ENCODE results near the gene GNGT1. TPM values are rescaled to one million over a fixed set of nuclear protein-coding genes. Genes with fewer than 3 reads are reported as not detected.

GNGT1 gene
- total and polyA plus RNA-seq, 2 donors (not counting 3 experiments of a cell fraction or from before 2014, with no cell fraction given): not detected

- Histone ChIP-seq H3K4me2 (ENCODE audit: insufficient read depth, low read length) (no peak overlapping the region), H3K9me3 (replicated peaks; ENCODE audit: control insufficient read depth, insufficient read depth, low read length) (no peaks in the 10 kb centered on the region), H2AFZ (ENCODE audit: low read depth, low read length) (no peak overlapping the region), H3K27me3 (ENCODE audit: control insufficient read depth in 2 of 2, insufficient read depth in 2 of 2, low read length in 2 of 2) (no peaks in the 10 kb centered on the region), H3K4me3 (replicated peaks in 1 of 3; ENCODE audit: insufficient read depth in 1 of 3, low read depth in 1 of 3, low read length in 3 of 3) (no peak overlapping the region), H3K79me2 (ENCODE audit: control insufficient read depth, insufficient read depth, low read length) (no peaks in the 10 kb centered on the region), H3K27ac (ENCODE audit: insufficient read depth, low read depth, low read length) (peak overlapping the region; percentile 72), H3K9me1 (replicated peaks; ENCODE audit: control insufficient read depth, extremely low read depth, insufficient read depth, low read length) (no peaks in the 10 kb centered on the region), H3K36me3 (ENCODE audit: control insufficient read depth in 2 of 2, extremely low read depth in 1 of 2, insufficient read depth in 2 of 2, low read length in 2 of 2) (no peaks in the 10 kb centered on the region), H3K4me1 (ENCODE audit: control insufficient read depth, extremely low read depth, insufficient read depth, low read length) (peaks cover 44% of the 10 kb centered on the region), H4K20me1 (replicated peaks; ENCODE audit: control insufficient read depth, extremely low read depth, insufficient read depth, low read length) (no peaks in the 10 kb centered on the region), H3K9ac (replicated peaks; ENCODE audit: extremely low read depth, insufficient read depth, low read length) (peak overlapping the region; percentile 43)
- FAIRE-seq (no peak), DNase-seq (ENCODE audit: low read depth, low spot score) (no peak)
- dilution Hi-C loops (cut with MboI; ENCODE audit: extremely low pct_ligation_motif_present, low sequenced_read_pairs): no loop called here
- ChIA-PET CTCF (no interaction called here), POLR2A (no interaction called here)
- intact Hi-C loops (cut with micrococcal nuclease): loop anchor here (5.0 to 10.0 kb wide), 2 partner anchors 37 to 1314 kb away; no protein-coding TSS in a partner anchor
- no peak for TF ChIP-seq MAX (IDR thresholded peaks at IDR 0.05; ENCODE audit: insufficient read depth, insufficient read length)
- TF ChIP-seq POLR2A (IDR thresholded peaks at IDR 0.05; ENCODE audit: low read depth, low read length): no peak
- no TSS peak for BruUV-seq (replicated peaks)
Measured at GRCh38 chr7:93948873-93949272, 42.5 kb downstream of the GNGT1 start.

DNA sequence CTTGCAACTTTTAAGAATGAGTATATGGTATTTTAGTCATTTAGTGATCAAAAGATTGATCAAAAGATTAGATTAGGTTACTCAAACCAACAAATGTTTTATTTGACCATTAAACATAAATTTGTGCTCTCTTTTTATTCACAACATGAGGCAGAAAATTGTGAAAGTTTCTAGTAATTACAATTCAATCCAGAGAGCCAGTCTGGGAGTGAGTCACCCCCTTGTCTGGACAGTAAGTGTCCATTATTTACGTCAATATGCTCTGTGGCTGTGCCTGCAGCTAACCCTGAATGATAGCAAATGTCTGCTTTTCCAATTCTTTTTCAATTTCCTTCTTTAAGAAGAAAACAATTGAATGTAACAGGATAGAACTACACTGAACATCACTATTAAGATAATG lies 43.1 kb downstream of the GNGT1 start:
- Histone ChIP-seq H4K20me1 (replicated peaks; ENCODE audit: control insufficient read depth, extremely low read depth, insufficient read depth, low read length) (no peaks in the 10 kb centered on the region), H3K27ac (ENCODE audit: insufficient read depth, low read depth, low read length) (peak overlapping the region; percentile 72), H3K4me1 (ENCODE audit: control insufficient read depth, extremely low read depth, insufficient read depth, low read length) (peaks cover 38% of the 10 kb centered on the region), H3K4me3 (replicated peaks in 1 of 3; ENCODE audit: insufficient read depth in 1 of 3, low read depth in 1 of 3, low read length in 3 of 3) (no peak overlapping the region), H3K9me1 (replicated peaks; ENCODE audit: control insufficient read depth, extremely low read depth, insufficient read depth, low read length) (no peaks in the 10 kb centered on the region), H3K36me3 (ENCODE audit: control insufficient read depth in 2 of 2, extremely low read depth in 1 of 2, insufficient read depth in 2 of 2, low read length in 2 of 2) (no peaks in the 10 kb centered on the region), H3K79me2 (ENCODE audit: control insufficient read depth, insufficient read depth, low read length) (no peaks in the 10 kb centered on the region), H3K9me3 (replicated peaks; ENCODE audit: control insufficient read depth, insufficient read depth, low read length) (no peaks in the 10 kb centered on the region), H3K27me3 (ENCODE audit: control insufficient read depth in 2 of 2, insufficient read depth in 2 of 2, low read length in 2 of 2) (no peaks in the 10 kb centered on the region), H3K9ac (replicated peaks; ENCODE audit: extremely low read depth, insufficient read depth, low read length) (peak overlapping the region; percentile 43), H3K4me2 (ENCODE audit: insufficient read depth, low read length) (peak overlapping the region; percentile 48), H2AFZ (ENCODE audit: low read depth, low read length) (no peak overlapping the region)
- no peak for FAIRE-seq
- no TSS peak for BruUV-seq (replicated peaks)
- TF ChIP-seq MYC (IDR thresholded peaks at IDR 0.05; ENCODE audit: low read depth, low read length): no peak
- TF ChIP-seq EZH2 (IDR thresholded peaks at IDR 0.05; ENCODE audit: borderline replicate concordance, low read depth, low read length, severe bottlenecking): no peak
- no peak for TF ChIP-seq GATA2 (IDR thresholded peaks at IDR 0.05; ENCODE audit: insufficient read depth, insufficient read length, low read depth, low read length)
- no peak for TF ChIP-seq POLR2A (IDR thresholded peaks at IDR 0.05; ENCODE audit: low read depth, low read length)
- TF ChIP-seq MAX (IDR thresholded peaks at IDR 0.05; ENCODE audit: insufficient read depth, insufficient read length): no peak
- peak; percentile 71 for TF ChIP-seq JUN (IDR thresholded peaks at IDR 0.05; ENCODE audit: borderline replicate concordance, insufficient read depth, insufficient read length, low read depth)
- peak; percentile 88 for TF ChIP-seq FOS (IDR thresholded peaks at IDR 0.05; ENCODE audit: borderline replicate concordance, insufficient read depth, low read length)
- TF ChIP-seq CTCF (IDR thresholded peaks at IDR 0.05; ENCODE audit: extremely low read depth in 1 of 2, insufficient read depth in 1 of 2, low read depth in 1 of 2, low read length in 2 of 2): no peak
- no peak for TF ChIP-seq POLR2AphosphoS5 (IDR thresholded peaks at IDR 0.05; ENCODE audit: insufficient read depth, low read depth, low read length)
- intact Hi-C loops (cut with micrococcal nuclease): loop anchor here (5.0 to 10.0 kb wide), 2 partner anchors 37 to 1315 kb away; no protein-coding TSS in a partner anchor
- dilution Hi-C loops (cut with MboI; ENCODE audit: extremely low pct_ligation_motif_present, low sequenced_read_pairs): no loop called here
- DNase-seq (ENCODE audit: low read depth, low spot score): peak; percentile 84
- ChIA-PET POLR2A (interaction anchor here (0.8 kb wide), 1 partner anchor 18 kb away, joined by 3 read pairs; no protein-coding TSS in a partner anchor), CTCF (interaction anchor here (0.9 to 1.0 kb wide), 2 partner anchors 9 to 47 kb away, joined by 3 read pairs; no protein-coding TSS in a partner anchor)

All from endothelial cell of umbilical vein (primary cell).